ENCODE data around the gene PAX7.

DNA sequence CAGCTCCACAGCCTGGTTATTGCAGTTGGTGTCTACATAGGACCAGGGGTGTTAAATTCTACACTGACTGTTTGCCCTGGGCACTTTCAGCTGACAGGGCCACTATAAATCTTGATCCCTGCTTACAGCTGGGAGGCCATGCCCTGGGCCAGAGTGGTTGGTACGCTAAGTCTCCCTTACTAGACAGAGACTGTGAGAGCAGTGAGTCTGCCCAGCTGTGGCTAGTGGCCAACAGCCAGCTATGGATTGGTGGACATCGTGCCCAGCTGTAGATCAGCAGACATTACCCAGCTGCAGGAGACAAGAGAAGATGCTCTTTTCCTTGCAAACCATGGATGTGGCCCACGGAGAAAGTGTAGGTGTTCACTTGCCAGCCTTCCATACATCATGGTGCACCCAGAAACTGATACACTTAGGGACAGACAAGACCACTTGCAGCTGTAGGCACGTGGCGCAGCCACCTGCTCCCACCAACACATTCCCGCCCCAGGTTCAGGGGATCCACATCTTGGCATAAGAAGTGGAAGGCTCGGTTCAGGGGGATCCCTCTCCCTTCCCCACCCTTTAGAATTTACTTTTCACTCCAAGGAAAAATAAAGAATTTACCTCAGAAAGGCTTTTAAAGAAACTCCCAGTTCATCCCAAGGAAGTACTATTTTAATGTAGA is 16.4 kb upstream of the PAX7 start:
- TF ChIP-seq, protein P1, sequence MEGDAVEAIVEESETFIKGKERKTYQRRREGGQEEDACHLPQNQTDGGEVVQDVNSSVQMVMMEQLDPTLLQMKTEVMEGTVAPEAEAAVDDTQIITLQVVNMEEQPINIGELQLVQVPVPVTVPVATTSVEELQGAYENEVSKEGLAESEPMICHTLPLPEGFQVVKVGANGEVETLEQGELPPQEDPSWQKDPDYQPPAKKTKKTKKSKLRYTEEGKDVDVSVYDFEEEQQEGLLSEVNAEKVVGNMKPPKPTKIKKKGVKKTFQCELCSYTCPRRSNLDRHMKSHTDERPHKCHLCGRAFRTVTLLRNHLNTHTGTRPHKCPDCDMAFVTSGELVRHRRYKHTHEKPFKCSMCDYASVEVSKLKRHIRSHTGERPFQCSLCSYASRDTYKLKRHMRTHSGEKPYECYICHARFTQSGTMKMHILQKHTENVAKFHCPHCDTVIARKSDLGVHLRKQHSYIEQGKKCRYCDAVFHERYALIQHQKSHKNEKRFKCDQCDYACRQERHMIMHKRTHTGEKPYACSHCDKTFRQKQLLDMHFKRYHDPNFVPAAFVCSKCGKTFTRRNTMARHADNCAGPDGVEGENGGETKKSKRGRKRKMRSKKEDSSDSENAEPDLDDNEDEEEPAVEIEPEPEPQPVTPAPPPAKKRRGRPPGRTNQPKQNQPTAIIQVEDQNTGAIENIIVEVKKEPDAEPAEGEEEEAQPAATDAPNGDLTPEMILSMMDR (IDR thresholded peaks at IDR 0.05) = no peak
- TF ChIP-seq POLR2A (IDR thresholded peaks at IDR 0.05) (no peak), EP300 (IDR thresholded peaks at IDR 0.05) (no peak)
